Skeletal muscle satellite cell (primary cell): ENCODE data around the gene GALNT17.

Source experiments
- H3K27me3 ChIP-seq: 2 replicates; pipeline ENCODE4 v1.7.0; 2013; ENCODE audit warnings: low read length; ENCODE audit not compliant: control insufficient read depth, insufficient read depth
- H3K36me3 ChIP-seq: 2 replicates; pipeline ENCODE4 v1.7.0; 2013; ENCODE audit warnings: mild to moderate bottlenecking, control low read depth, low read length; ENCODE audit not compliant: insufficient read depth
- H3K4me1 ChIP-seq: 2 replicates; pipeline ENCODE4 v1.7.0; 2013; ENCODE audit warnings: low read length; ENCODE audit not compliant: control insufficient read depth, insufficient read depth
- H3K4me2 ChIP-seq: 2 replicates; pipeline ENCODE4 v1.7.0; 2013; ENCODE audit warnings: mild to moderate bottlenecking, low read length
- H3K4me3 ChIP-seq: 2 replicates; pipeline ENCODE4 v1.7.0; 2013; ENCODE audit warnings: low read length
- H3K9ac ChIP-seq: 2 replicates; pipeline ENCODE4 v1.7.0; 2013; ENCODE audit warnings: mild to moderate bottlenecking, low read depth, low read length, moderate library complexity
- H3K9me3 ChIP-seq: replicated peaks from 2 replicates; pipeline ENCODE4 v1.7.0; 2013; ENCODE audit warnings: mild to moderate bottlenecking, control low read depth, low read length

Gene GALNT17

DNA sequence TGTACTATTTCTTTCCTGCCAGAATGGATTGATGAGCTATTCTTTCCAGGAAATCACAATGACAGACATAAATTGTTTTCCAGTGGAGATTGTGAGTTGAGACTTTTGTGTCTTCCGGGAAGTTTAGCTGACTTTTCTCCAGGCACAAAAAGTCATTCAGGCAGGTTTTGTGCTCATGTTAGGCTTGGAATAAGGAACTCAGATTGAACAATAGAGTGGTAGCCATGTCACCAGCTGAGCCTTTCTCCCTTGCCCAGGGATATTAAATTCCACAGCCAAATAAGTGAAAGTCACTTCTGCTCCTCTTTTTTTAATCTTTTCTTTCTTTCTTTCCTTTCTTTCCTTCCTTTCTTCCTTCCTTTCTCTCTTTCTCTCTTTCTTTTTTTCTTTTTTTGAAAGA lies 559.6 kb downstream of the GALNT17 start:
- Histone ChIP-seq H3K4me2 (no peak overlapping the region), H3K36me3 (no peaks in the 10 kb centered on the region), H3K4me3 (no peak overlapping the region), H3K9ac (no peak overlapping the region), H3K9me3 (no peaks in the 10 kb centered on the region), H3K27me3 (no peaks in the 10 kb centered on the region), H3K4me1 (no peaks in the 10 kb centered on the region)

DNA sequence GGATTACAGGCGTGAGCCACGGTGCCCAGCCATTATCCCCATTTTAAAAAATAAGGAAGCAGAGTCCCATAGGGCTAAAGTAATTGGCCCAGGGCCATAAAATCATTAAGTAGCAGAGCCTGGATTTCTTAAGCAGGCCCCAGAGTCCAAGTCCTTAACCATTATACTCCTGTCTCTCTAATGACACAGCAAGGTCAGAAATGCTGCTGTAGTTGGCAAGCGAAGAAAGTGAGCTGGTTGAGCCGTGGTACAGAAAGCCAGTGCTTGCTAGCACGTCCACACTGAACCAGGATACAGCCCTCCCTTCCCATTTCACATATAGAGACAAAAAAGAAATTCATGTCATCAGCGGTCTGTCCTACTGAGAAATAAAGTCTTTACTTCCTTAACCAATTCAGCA lies 562.7 kb downstream of the GALNT17 start:
- no peak overlapping the region for H3K9ac ChIP-seq

DNA sequence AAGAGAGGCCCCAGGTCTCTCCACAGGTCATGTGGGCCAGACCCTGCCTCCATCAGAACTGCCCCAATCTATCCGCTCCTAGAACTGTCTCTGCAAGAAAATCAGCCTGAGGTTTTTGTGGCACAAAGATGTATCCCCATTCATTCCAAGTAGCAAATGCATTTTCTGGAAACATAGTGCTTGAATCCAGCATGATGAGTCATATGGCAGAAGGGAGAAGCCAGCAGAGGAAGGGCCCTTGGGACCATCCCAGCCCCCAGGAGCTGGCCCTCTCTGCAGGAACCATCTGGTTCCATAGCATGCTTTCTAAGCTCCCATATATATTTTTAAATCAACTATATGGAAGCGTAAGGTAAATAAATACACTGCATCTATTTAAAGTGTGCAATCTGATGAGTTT lies 563.2 kb downstream of the GALNT17 start:
- Histone ChIP-seq H3K9ac (no peak overlapping the region), H3K36me3 (no peaks in the 10 kb centered on the region), H3K27me3 (no peaks in the 10 kb centered on the region), H3K4me1 (no peaks in the 10 kb centered on the region), H3K9me3 (no peaks in the 10 kb centered on the region), H3K4me2 (no peak overlapping the region), H3K4me3 (no peak overlapping the region)

More for the DNA sequence above, 562.7 kb downstream of the GALNT17 start:
- H3K4me1 ChIP-seq = no peaks in the 10 kb centered on the region
- no peak overlapping the region for H3K4me2 ChIP-seq
- H3K27me3 ChIP-seq = no peaks in the 10 kb centered on the region
- H3K36me3 ChIP-seq = no peaks in the 10 kb centered on the region
- no peak overlapping the region for H3K4me3 ChIP-seq
- no peaks in the 10 kb centered on the region for H3K9me3 ChIP-seq

DNA sequence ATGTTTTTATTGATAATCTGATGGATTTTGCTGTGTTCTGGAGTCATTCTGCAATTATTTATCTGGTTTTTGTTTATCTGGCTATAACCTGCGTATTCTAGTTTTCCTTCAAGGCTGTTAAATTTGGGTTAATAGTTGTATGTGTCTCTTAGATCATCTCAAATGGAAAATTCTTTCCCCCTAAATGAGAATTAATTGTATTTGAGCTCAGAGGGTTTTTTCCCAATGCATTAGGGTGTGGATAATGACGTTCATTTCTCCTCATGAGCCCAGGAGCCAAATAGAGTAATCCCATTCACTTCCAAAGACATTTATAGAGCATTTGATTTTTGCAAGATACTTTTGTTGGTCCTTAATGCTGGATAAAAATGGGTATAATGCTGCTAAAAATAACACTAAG lies 564.6 kb downstream of the GALNT17 start:
- Histone ChIP-seq H3K4me3 (no peak overlapping the region), H3K27me3 (no peaks in the 10 kb centered on the region), H3K36me3 (no peaks in the 10 kb centered on the region), H3K4me1 (no peaks in the 10 kb centered on the region), H3K9me3 (no peaks in the 10 kb centered on the region), H3K4me2 (no peak overlapping the region), H3K9ac (no peak overlapping the region)

DNA sequence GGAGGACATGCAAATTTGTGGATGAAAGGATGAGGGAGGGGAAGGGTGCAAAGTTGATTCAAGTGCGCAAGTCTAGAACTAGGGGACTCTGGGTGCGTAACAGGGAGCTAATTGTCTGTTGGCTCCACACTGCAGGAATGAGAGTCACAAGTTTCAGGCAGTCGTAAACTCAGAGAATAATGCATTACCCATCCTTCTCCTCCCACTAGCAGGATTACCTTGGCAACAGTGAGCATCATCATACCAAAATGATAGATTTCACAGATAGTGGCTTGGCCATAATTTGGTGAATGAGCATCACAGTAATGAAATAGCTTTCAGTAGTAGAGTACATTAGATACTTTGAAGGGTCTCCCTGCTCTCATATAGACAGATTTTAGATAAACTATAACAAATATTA lies 565.5 kb downstream of the GALNT17 start:
- Histone ChIP-seq H3K4me1 (no peaks in the 10 kb centered on the region), H3K4me2 (no peak overlapping the region), H3K4me3 (no peak overlapping the region), H3K27me3 (no peaks in the 10 kb centered on the region), H3K9me3 (no peaks in the 10 kb centered on the region), H3K36me3 (no peaks in the 10 kb centered on the region), H3K9ac (no peak overlapping the region)

DNA sequence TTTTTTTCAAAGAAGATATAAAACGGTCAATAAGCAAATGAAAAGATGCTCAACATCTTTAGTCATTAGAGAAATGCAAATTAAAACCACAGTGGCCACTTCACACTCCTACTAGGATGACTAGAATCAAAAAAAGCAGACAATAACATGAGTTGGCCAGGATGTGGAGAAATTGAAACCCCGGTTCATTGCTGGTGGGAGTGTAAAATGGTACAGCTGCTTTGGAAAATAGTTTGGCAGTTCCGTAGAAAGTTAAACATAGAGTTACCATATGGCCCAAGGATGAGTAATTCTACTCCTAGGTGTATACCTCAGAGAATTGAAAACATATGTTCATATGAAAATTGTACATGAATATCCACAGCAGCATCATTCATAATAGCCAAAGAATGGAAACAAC lies 573.3 kb downstream of the GALNT17 start:
- Histone ChIP-seq H3K9ac (no peak overlapping the region), H3K4me2 (no peak overlapping the region), H3K36me3 (no peaks in the 10 kb centered on the region), H3K27me3 (no peaks in the 10 kb centered on the region), H3K4me3 (no peak overlapping the region), H3K9me3 (no peaks in the 10 kb centered on the region), H3K4me1 (no peaks in the 10 kb centered on the region)

DNA sequence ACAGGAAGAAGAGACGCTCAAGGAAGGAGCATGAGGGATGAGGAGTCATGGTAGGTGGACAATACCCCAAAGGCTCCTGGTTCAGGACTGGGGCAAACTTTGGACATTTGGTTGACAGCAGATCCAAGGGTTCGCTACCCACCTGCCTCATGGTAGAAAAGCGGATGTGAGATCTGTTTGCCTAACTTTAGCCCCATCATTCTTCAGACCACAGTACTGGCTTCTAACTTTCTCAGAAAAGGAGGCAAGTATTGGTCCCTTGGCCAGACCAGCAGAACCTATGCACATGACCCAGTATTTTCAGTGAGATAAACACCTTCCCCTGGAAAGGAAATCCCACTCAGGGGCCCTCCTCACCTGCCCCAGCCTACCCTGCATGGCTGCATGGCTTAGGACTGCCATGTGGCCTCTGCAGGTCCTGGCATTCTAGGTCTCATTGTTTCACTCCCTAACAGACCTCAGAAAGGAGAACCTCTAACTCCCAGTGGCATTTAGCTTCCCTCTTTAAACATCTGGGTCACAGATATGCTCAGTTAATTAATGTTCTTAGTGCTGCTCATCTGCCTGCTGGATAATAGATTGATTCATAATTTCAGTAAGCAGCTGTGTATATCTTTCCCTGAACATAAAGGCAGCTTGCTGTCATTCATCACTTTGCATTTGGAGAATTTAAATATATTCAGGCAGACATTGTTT lies 574.1 kb downstream of the GALNT17 start:
- no peak overlapping the region for H3K9ac ChIP-seq
- no peaks in the 10 kb centered on the region for H3K4me1 ChIP-seq
- no peaks in the 10 kb centered on the region for H3K27me3 ChIP-seq
- H3K4me3 ChIP-seq = no peak overlapping the region
- H3K9me3 ChIP-seq = no peaks in the 10 kb centered on the region
- H3K36me3 ChIP-seq = no peaks in the 10 kb centered on the region
- H3K4me2 ChIP-seq = no peak overlapping the region

DNA sequence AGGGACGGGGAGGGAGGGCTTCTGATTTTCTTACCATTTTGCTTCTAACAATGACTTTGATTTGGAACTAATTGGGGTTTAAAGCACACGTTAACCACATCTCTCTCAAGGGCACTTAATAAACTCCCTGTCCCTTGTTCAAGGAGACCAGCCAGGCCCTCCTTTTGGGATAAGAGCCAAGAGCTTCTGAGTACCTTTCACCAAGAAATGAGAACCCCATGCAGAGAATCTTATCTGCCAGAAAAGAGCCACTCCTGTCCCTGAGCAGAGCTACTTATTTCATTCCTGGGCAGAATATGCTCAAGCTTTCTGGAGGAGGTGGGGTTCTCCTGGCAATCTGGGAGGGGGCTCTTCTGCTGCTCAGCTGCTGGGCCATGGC lies 574.6 kb downstream of the GALNT17 start:
- Histone ChIP-seq H3K4me1 (no peaks in the 10 kb centered on the region), H3K4me2 (no peak overlapping the region), H3K9ac (no peak overlapping the region), H3K4me3 (no peak overlapping the region), H3K9me3 (no peaks in the 10 kb centered on the region), H3K27me3 (no peaks in the 10 kb centered on the region), H3K36me3 (no peaks in the 10 kb centered on the region)

DNA sequence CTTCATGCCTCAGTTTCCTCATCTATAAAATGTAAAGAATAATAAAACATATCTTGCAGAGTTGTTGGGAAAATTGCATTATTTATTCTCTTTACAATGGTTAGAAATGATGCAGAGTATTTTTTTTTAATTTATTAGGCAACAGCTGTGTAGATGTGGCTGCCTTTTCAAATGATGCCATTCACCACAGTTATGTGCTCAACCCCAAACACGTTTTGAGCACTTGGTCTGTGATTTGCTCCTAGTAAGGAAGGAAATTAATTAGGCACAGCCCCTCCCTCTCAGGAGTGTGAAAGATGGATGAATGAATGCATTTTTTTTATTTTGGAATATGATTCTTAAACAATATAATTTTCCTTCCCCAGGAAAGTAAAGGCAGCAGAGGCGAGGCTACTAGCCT lies 575.1 kb downstream of the GALNT17 start:
- no peaks in the 10 kb centered on the region for H3K27me3 ChIP-seq
- no peak overlapping the region for H3K9ac ChIP-seq
- no peak overlapping the region for H3K4me3 ChIP-seq
- H3K9me3 ChIP-seq = no peaks in the 10 kb centered on the region
- no peak overlapping the region for H3K4me2 ChIP-seq
- H3K36me3 ChIP-seq = no peaks in the 10 kb centered on the region
- H3K4me1 ChIP-seq = no peaks in the 10 kb centered on the region

DNA sequence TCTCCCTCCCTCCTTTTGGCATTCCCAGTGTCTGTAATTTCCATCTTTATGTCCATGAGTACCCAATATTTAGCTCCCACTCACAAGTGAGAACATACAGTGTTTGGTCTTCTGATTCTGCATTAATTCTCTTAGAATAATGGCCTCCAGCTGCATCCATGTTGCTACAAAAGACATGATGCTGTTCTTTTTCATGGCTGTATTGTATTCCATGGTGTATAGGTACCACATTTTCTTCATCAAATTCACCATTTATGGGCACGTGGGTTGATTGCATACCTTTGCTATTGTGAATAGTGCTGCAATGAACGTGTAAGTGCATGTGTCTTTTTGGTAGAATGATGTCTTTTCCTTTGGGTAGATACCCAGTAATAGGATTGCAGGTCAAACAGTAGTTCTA lies 576.8 kb downstream of the GALNT17 start:
- Histone ChIP-seq H3K4me3 (no peak overlapping the region), H3K27me3 (no peaks in the 10 kb centered on the region), H3K9me3 (no peaks in the 10 kb centered on the region), H3K36me3 (no peaks in the 10 kb centered on the region), H3K9ac (no peak overlapping the region), H3K4me1 (no peaks in the 10 kb centered on the region), H3K4me2 (no peak overlapping the region)

DNA sequence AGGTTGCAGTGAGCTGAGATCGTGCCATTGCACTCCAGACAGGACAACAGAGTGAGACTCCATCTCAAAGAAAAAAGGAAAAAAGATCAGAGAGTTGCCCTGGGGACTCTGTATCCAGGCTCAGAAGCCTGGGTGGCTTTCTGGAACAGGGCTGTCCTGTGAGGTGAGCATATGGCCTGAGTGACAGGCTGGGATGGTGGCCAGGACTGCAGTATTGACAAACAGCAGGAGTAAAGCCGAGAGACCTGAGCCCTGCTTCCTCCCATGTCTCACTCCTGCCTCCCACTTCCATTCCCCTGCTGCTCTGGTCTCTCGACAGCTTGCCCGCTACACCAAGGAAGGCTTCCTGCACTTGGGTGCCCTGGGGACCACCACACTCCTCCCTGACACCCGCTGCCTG lies 578.5 kb downstream of the GALNT17 start:
- H3K36me3 ChIP-seq = no peaks in the 10 kb centered on the region
- no peak overlapping the region for H3K9ac ChIP-seq
- no peak overlapping the region for H3K4me3 ChIP-seq
- H3K4me2 ChIP-seq = no peak overlapping the region
- no peaks in the 10 kb centered on the region for H3K27me3 ChIP-seq
- no peaks in the 10 kb centered on the region for H3K9me3 ChIP-seq
- H3K4me1 ChIP-seq = no peaks in the 10 kb centered on the region

DNA sequence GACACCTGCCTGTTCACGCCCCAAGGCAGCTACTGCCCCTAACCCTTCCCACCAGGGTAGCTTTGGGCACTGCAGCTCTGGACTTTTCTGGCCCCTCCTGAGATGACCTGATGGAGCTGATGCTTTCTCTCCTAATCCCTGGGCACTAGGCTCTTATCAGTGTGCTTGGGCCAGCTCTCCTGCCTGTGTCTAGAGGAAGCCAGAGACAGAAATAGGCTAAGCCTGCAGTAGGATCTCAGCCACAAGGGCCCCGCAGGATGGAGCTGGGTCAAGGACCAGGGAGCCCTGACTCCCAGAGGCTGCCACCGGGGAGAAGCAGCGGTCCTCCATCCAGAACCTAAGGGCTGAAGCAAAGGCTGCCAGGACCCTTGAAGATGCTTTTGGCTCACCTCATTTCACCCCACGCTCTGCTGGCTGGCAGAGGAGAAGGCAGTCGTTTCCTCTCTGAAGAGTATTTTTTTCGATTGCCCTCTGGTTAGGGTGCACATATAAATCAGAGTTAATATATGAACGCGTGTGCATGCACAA lies 580.8 kb downstream of the GALNT17 start:
- Histone ChIP-seq H3K9ac (no peak overlapping the region), H3K27me3 (peaks cover 4% of the 10 kb centered on the region), H3K4me1 (no peaks in the 10 kb centered on the region), H3K36me3 (no peaks in the 10 kb centered on the region), H3K9me3 (no peaks in the 10 kb centered on the region), H3K4me3 (no peak overlapping the region), H3K4me2 (no peak overlapping the region)
